Right kidney (tissue), 1 donor: Measurements from ENCODE around the gene GGA1.
"Not testable (repeated sequence)": the region's sequence is repeated elsewhere in the genome, so short reads cannot be mapped to it uniquely, and the experiment has no call there.

Source experiments
- DNase-seq: peaks from one replicate; pipeline ENCODE4 v3.0.0-alpha.2; 2016

The GGA1 gene

DNA sequence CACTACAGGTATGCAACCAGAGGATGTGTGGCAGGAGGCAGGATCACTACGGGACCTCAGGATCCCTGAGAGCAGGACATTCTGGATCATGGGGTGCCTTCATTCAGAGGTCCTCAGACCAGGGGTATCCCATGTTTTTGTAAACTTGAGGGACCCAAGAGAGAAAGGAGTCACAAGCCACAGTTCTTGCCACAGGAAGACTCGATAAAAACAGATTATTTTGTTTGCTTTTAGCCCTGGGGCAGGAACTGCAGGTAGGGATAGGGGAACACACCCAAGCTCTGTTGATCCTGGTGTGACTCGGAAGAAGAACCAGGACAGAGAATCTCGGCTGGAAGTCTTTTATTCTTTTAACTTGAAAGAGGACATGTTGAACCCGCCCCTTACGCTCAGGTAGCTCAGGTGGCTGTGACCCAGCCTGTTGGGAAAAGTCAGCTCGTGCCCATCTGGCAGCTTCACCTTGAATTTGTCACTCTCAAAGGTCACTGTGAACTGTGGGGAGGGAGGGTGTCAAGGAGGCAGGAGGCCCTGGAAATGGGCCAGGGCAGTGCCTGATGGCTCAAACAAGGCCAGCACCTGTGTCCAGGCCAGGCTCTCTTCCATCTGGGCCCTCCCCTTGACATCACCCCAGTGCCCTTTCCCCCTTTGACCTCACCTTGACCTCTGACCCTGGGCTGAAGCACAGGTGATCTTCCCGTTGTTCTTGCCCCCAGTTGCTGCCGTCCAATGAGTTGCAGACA lies 38.5 kb upstream of the GGA1 start:
- no peak for DNase-seq

DNA sequence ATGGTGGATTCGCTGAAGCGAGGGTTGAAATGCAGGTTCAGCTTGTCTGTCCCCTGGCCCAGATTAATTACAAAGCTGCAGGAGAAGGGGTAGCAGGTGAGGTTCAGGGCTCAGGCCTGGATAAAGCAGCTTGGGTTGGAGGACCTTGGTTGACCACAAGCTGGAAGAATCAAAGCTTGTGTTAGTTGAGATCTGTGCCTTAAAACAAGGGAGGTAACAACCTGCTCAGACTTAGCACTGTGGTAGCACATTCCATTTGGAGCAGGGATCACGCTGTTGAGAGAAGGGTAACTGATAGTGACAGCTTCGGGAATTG lies 38.0 kb upstream of the GGA1 start:
- DNase-seq, result no peak

DNA sequence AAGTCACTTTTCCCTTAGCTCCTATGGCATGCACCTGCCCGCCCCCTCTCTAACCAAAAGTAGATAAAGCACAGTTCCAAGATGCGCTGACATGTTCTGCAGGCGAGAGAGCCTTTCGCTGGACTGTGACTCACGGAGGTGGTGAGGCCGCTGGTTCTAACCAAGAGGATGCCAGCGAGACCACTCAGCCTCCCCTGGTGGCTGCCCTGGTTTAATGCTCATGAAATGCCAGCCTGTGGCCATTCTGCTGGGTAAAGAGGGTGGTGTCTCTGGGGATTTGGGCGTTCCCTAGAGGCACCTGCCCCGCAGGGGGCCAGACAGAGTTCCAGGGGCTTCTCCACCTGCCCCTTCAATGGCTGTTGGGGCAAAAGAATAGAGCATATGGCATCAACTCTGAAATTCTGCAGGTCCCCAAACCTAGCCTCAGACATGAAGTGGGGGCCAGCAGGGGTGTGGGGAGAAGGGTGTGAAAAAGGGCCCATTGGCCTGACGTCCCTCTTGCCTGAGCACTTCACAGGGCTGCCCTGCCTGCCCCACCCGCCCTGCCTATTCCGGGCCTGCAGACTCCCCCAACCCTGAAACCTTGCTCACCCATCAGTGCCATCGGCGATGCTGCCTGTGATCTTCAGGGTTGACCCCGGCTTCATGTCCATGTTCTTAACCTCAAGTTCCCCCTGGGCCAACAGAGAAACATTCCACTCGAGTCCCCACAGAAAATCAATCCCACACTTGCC lies 37.2 kb upstream of the GGA1 start:
- no peak for DNase-seq

DNA sequence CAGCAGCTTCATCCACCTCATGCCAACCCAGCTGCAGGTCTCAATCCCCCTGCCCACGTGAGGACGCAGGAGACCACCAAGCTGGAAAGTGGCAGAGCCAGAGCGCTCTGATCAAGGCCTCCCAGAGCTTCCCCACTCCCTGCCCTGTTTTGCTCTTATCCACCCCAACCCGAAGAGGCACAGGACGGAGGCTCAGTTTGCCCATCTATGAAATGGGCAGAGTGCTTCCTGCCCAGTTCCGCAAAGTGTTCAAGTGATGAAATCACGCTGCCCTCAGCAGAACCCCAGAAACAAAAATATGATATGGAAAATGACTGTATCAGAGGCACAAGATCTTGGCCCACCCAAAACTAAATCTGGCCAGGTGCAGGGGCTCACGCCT lies 36.7 kb upstream of the GGA1 start:
- no peak for DNase-seq

DNA sequence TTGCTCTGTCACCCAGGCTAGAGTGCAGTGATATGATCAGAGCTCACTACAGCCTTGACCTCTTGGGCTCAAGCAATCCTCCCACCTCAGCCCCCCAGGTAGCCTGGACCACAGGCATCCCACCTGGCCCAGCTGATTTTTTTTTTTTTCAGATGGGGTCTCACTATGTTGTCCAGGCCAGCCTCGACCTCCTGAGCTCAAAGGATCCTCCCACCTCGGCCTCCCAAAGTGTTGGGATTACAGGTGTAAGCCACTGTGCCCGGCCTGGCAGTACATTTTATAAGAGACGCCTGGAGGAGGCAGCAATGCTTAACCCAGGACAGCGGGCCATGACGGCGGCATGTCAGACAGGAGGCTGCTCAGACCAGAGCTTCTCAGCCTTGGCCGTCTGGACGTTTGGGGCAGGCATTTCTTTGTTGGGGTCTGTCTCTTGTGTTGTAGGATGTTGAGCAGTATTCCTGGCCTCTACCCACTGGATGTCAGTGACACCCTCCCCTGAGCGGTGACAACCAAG lies 33.1 kb upstream of the GGA1 start:
- DNase-seq, result no peak

DNA sequence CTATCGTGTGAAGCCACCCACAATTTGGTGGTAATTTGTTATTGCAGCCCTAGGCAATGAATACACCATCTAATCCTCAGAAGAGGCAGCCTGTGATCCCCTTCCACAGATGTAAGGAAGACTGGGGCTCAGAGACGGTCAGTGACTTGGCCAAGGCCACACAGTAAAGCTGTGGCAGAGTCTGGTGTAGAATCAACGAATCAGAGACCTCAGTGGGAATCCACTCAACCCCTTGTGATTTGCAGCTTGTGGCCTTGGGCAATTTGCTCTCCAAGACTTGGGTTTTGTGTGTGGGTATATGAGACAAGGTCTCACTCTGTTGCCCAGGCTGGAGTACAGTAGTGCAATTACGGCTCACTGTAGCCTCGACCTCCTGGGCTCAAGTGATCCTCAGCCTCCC lies 30.6 kb upstream of the GGA1 start:
- DNase-seq, result no peak

DNA sequence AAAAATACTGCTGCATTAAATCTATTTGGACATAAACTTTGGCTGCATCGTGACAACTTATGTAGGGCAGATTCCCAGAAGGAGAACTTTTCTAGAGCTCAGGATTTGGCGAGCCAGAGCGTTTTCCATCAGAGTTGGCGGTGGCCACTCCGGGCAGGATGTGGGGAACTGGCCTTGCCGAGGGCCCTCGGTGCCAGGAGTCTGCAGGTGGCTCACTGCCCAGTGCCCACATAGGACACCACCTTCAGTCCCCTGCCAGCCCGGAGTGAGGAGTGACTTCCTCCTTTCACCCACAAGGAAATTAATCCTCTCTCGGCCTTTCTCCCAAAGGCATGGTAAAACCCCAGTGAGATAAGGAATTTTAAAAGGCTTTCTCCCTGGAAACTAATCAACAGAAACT lies 27.1 kb upstream of the GGA1 start:
- DNase-seq, result no peak

DNA sequence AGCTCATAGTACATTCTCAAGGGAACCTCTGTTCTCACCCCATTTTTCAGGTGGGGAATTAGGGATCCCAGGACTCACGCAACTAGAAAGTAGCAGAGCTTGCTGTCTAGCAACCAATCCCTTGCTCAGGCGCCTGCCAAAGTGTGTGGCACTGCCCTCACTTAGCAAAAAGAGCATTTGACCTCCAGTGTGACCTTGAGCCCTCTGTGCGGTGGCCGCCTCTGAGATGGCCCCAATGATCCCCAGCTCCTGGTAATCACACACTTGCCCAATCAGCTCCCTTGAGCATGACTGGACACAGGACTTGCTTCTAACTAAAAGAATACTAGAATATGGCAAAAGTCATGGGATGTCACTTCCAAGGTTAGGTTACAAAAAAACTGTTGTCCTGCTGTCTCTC lies 26.1 kb upstream of the GGA1 start:
- DNase-seq, result no peak

DNA sequence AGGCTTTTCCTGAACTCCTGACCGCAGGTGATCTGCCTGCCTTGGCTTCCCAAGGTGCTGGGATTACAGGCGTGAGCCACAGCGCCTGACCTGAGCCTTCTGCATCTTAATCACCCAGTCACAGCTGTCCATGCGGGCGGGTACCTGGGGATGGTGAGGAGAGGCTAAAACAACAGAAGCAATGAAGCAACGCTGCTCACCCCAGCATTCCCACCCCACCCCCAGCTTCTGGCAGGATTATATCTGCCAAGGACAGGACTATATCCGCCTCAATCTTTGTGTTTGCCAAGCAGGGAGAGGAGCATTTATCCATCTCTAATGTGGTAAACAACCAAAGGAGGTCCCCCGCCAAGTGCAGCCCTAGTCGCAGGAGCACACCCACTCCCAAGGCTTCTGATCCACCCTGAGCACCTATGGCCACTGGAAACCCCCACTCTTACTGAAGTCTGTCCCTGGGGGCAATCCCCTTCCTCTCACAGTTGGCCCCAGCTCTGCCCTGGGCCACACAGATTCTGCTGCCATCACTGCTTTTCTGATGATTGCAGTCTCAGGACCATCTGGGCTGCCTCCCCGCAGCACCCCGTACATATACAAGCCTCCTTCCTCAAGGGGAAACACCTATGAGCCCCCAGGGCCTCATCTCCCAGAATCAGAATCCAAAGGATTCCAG lies 20.0 kb upstream of the GGA1 start:
- DNase-seq, result no peak

DNA sequence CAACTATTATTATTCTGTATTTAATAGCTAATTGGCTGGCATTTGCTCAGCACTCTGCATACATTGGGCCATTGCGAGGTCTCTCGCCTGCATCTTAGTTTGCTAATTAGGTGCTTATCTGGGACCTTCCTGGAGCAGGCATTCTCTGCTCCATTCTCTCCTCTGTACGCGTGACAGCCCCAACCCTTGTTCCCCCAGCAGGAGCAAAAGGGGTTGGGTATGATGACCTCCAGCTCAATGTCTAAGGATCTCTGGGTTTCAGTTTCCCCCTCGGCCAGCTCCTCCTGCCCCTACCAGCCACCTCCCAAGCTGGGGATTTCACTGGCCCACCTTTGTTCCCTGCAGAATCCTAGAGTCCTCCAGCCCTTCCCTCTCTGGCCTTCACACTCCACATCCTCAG lies 19.0 kb upstream of the GGA1 start:
- DNase-seq, result no peak

DNA sequence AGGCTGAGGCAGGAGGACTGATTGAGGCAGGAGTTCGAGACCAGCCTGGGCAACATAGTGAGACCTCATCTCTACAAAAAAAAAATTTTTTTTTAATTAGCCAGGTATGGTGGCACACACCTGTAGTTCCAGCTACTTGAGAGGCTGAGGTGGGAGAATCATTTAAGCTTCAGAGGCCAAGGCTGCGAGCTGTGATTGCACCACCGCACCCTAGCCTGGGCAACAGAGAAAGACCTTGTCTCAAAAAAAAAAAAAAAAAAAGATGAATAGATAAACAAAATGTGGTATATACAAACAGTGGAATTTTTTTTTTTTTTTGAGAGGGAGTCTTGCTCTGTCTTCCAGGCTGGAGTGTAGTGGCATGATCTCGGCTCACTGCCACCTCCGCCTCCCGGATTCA lies 17.6 kb upstream of the GGA1 start:
- not testable (repeated sequence) for DNase-seq

DNA sequence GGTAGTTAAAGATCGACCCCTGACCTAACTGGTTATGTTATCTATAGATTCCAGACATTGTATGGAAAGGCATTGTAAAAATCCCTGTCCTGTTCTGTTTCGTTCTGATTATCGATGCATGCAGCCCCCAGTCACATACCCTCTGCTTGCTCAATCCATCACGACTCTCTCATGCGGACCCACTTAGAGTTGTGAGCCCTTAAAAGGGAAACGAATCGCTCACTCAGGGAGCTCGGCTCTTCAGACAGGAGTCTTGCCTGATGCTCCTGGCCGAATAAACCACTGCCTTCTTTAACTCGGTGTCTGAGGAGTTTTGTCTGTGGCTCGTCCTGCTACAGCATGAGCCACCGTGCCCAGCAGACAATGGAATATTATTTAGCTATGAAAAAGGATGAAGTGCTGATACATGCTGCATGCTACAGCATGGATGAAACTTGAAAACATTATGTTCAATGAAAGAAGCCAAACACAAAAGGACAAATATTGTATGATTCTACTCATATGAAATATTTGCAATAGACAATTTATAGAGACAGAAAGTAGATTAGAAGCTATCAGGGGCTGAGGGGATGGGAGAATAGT lies 16.7 kb upstream of the GGA1 start:
- DNase-seq, result no peak

DNA sequence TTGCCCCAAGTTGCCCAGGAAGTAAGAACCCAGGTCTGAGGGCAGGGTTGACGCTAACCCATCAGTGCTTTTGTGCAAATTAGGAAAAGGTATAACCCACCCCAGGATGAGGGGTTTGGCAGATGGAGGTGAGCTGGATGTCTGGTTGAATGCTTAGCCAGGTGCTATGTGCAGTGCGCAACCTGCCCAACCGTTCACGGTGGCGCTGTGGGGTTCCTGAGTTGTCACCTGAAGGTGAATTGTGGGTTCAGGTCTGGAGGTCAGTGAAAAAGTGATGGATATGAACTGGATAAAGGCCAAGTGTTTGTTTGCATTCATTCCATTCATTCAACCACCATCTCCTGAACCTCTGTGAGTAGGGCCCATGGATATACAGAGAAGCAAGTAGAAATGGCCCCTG lies 14.4 kb upstream of the GGA1 start:
- DNase-seq, result no peak

DNA sequence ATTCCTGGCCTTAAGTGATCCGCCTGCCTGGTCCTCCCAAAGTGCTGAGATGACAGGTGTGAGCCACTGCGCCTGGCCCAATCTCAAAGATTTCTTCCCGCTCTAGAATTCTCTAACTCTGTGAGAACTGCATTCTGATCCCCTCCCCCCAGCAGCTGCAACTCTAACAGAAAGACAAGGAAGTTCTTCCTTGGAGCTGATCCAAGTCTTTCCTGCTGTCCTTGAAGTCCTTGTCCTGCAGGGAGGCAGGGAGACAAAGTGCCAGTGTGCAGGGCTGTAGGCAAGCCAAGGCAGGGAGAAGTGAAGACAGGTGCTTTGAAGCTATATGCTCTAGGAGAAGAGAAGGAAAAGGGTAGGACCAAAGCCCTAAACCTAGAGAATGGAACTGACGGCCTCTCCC lies 9.5 kb upstream of the GGA1 start:
- no peak for DNase-seq

DNA sequence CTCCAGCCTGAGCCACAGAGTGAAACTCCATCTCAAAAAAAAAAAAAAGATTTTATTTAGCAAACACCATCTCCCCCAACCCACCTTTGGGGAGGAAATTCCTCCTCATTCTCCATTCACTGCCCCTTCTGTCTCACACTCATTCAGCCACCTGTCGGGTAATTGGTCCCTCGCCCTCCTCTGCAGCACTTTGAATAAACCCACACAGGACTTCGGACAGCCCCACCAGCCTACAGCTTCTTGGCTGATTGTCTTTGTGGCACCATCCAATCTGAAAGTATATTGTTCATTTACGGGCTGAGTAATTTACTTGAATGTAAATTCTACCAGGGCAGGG lies 7.5 kb upstream of the GGA1 start:
- DNase-seq, result no peak

DNA sequence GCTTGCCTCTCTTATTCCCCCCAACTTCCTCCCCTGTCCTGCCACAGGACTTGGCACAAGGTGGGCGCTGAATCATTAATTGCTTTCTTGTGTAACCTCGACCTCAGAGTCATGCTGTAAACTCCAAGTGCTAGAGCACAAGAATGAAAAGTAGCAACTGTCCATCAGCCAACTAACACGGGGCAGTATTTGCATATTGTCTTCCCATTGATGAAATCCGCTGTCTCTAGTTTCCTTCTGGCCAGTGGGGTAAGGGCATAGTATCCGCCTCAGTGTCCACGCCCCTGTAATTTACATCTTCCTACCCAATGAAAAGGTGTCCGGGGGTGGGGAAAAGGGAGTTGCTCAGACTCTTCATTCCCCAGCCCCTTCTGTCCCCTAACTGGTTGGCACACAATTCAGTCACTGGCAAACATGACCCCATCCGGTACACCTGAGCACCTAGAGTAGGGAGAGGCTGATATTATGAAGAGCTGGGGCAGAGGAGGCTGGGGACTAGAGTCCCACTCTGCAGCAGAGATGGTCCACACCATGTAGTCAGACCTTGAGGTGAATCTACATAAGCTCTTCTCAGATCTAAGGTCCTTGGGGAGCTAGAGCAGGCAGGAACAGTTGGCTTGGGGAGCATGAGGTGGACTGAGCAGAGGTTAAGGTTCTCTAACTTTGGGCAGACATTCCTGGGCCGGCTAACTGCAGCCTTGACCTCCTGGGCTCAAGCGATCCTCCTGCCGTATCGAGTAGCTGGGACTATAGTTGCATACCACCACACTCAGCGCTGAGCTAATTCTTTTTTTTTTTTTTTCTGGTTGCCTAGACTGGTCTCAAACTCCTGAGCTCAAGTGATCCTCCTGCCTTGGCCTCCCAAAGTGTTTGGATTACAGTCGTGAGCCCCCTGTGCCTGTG lies 6.8 kb upstream of the GGA1 start:
- DNase-seq, result peak; percentile 53

DNA sequence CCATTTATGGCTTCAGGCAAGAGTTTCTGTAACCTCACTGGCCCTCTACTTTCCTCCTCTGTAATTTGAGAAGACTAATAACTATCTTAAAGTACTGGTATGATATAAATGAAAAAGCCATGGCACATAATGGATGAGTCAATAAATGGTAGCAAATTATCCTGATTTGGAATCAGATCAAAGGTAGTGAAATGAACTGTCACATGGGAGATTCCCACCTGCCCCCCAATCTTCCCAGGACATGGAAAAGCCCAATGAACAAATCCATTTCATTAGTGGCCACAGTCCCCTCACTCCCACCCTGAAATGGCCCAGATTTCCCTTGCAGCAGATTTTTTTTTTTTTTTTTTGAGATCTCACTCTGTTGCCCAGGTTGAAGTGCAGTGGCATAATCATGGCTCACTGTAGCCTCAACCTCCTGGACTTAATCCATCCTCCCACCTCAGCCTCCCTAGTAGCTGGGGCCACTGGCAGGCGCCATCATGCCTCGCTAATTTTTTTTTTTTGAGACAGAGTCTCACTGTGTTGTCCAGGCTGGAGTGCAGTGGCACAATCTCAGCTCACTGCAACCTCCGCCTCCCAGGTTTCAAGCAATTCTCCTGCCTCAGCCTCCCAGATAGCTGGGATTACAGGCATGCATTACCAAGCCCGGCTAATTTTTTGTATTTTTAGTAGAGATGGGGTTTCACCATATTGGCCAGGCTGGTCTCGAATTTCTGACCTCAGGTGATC lies 5.9 kb upstream of the GGA1 start:
- not testable (repeated sequence) for DNase-seq

DNA sequence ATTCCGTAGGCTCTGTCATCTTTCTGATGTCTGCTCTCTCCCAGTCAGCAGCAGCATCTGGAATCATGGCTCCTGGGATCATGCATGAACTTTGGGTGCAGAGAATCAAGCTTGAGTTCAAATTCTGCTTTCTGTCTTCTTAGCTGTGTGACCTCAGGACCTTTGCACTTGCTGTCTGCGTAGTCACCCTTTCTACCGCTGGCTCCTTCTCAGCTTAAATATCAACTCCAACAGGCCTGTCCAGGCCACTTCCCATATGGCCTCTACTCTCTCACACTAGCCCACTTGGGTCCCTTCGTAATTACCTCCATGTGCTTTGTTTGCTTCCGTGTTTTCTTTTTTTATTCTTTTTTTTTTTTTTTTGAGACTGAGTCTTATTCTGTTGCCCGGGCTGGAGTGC lies 4.6 kb upstream of the GGA1 start:
- DNase-seq, result no peak

DNA sequence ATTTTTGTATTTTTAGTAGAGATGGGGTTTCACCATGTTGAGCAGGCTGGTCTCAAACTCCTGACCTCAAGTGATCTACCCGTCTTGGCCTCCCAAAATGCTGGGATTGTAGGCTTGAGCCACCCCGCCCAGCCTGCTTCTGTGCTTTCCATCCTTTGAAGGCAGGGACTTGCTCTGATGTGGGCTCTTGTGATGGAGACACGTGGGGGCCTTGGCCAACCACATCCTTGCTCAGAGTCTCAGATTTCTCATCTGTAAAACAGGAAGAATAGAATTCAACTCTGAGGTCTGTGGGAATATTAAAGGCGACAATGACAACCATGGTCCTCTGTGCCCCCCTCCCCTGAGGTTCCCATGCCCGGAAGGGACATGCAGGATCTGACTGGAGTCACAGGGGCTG lies 3.8 kb upstream of the GGA1 start:
- DNase-seq, result no peak

DNA sequence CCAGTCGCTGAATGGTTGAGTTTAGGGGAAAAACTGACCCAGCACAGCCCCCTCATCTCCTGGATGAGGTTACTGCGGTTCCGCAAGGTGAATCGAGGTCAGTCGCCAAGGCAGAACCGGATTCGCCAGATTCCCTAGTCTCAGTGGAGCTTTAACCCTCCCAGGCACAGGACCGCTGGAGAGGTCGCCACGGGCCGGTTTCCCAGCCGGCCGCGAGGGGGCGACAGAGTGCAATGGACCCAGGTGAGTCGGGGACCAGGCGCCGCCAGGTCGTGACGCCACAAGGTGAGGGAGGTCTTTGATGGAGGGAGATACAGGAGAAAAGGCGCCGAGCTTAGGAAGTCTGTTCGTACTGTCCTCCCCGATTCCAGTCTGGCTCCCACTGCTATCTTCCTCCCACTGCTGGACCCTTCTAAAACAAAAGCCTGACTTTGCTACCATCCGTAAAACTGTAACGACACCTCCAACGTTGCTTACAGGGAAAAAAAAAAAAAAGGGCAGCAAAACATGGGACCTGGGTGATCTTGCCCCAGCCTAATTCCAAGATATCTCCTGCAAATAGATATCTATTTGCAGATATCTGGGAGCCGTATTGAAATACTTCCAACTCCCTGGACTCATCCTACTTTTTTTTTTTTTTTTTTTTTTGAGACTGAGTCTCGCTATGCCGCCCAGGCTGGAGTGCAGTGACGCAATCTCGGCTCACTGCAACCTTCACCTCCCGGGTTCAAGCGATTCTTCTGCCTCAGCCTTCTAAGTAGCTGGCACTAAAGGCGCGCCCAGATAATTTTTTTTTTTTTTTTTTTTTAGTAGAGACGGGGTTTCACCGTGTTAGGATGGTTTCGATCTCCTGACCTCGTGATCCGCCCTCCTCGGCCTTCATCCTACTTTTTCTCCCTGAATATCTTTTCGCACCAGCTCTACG lies 1.4 kb upstream of the GGA1 start:
- DNase-seq, result peak; percentile 88
